PFSK-1 (cell line): ENCODE data around the gene KRT78.

Experiments
- POLR2AphosphoS5 ChIP-seq: IDR thresholded peaks from 2 replicates; pipeline ENCODE4 v1.6.1; 2012; ENCODE audit warnings: low read depth, mild to moderate bottlenecking, control low read depth, low read length, moderate library complexity
- TAF1 ChIP-seq: IDR thresholded peaks from 2 replicates; pipeline ENCODE4 v1.6.1; 2012; ENCODE audit warnings: low read length, control low read depth, borderline replicate concordance; ENCODE audit not compliant: insufficient read depth
- TF ChIP-seq, protein P1 (sequence below), 2 experiments: IDR thresholded peaks; 2 replicates each; pipeline versions ENCODE4 v1.6.1 to v1.8.0; 2011 to 2012; ENCODE audit warnings: low read depth in 2 of 2, low read length in 2 of 2, control low read depth in 1 of 2, inconsistent platforms in 1 of 2, mild to moderate bottlenecking in 1 of 2, moderate library complexity in 1 of 2; ENCODE audit not compliant: insufficient read depth in 1 of 2

GRCh38 chr12:52827499-52828090 lies 21.2 kb downstream of the KRT78 start:
- TF ChIP-seq POLR2AphosphoS5 = no peak
- TF ChIP-seq, protein P1, sequence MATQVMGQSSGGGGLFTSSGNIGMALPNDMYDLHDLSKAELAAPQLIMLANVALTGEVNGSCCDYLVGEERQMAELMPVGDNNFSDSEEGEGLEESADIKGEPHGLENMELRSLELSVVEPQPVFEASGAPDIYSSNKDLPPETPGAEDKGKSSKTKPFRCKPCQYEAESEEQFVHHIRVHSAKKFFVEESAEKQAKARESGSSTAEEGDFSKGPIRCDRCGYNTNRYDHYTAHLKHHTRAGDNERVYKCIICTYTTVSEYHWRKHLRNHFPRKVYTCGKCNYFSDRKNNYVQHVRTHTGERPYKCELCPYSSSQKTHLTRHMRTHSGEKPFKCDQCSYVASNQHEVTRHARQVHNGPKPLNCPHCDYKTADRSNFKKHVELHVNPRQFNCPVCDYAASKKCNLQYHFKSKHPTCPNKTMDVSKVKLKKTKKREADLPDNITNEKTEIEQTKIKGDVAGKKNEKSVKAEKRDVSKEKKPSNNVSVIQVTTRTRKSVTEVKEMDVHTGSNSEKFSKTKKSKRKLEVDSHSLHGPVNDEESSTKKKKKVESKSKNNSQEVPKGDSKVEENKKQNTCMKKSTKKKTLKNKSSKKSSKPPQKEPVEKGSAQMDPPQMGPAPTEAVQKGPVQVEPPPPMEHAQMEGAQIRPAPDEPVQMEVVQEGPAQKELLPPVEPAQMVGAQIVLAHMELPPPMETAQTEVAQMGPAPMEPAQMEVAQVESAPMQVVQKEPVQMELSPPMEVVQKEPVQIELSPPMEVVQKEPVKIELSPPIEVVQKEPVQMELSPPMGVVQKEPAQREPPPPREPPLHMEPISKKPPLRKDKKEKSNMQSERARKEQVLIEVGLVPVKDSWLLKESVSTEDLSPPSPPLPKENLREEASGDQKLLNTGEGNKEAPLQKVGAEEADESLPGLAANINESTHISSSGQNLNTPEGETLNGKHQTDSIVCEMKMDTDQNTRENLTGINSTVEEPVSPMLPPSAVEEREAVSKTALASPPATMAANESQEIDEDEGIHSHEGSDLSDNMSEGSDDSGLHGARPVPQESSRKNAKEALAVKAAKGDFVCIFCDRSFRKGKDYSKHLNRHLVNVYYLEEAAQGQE (IDR thresholded peaks at IDR 0.05; ENCODE audit: insufficient read depth in 1 of 2, low read depth in 2 of 2, low read length in 2 of 2) = no peak
- no peak for TF ChIP-seq TAF1
